A673 (cell line): ENCODE results near the gene RHOBTB3.

ENCODE experiments used
- EZH2 ChIP-seq: fragments of 200-600 bp; sonication (generic); IDR thresholded peaks from 2 replicates; pipeline ENCODE4 v1.6.1; 2017; ENCODE audit warnings: borderline replicate concordance, low read depth, mild to moderate bottlenecking, mixed read lengths, antibody characterized with exemption, low read length; ENCODE audit not compliant: poor library complexity, severe bottlenecking
- TF ChIP-seq, protein P1 (sequence below): fragments of 300-800, 200-600 bp; sonication (generic); conservative IDR thresholded peaks from 2 replicates; pipeline ENCODE4 v1.5.1; 2017; ENCODE audit warnings: low read depth, mild to moderate bottlenecking, antibody characterized with exemption, low read length, moderate library complexity, mixed read lengths

DNA sequence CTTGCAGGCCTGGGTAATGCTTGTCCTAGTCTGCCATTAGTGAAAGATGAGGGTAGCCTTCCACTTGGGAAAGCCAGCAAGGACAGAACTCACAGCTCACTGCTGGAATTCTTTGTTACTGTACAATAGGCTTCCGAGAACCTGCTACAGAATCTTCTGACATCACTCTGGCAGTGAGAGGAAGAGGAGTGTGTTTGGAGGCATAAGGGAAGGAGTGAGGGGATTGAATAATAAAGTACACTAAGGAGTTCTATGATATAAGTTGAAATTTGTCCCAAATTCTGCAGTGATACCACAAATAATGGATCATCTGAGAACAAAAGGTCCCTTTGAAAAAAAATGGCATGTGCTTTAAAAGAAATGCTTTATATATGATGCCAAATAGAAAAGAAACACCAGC is 48.2 kb upstream of the RHOBTB3 start, which contains the start of gene SPATA9:
- TF ChIP-seq, protein P1, sequence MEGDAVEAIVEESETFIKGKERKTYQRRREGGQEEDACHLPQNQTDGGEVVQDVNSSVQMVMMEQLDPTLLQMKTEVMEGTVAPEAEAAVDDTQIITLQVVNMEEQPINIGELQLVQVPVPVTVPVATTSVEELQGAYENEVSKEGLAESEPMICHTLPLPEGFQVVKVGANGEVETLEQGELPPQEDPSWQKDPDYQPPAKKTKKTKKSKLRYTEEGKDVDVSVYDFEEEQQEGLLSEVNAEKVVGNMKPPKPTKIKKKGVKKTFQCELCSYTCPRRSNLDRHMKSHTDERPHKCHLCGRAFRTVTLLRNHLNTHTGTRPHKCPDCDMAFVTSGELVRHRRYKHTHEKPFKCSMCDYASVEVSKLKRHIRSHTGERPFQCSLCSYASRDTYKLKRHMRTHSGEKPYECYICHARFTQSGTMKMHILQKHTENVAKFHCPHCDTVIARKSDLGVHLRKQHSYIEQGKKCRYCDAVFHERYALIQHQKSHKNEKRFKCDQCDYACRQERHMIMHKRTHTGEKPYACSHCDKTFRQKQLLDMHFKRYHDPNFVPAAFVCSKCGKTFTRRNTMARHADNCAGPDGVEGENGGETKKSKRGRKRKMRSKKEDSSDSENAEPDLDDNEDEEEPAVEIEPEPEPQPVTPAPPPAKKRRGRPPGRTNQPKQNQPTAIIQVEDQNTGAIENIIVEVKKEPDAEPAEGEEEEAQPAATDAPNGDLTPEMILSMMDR, result no peak
- TF ChIP-seq EZH2, result no peak
